Upper lobe of left lung (tissue), 6 donors: ENCODE measurements around the gene RAI1. TPM values are rescaled to one million over a fixed set of nuclear protein-coding genes. Genes with fewer than 3 reads are reported as not detected.

Source experiments
- ATAC-seq, 2 donors: fragments of 200-7000 bp; cut with Tn5 transposase; one replicate each; pipeline ENCODE4 v1.9.1; 2022; ENCODE audit warnings: mild to moderate bottlenecking in 2 of 2, moderate library complexity in 2 of 2; ENCODE audit not compliant: low FRiP score in 2 of 2
- DNase-seq, 2 donors: peaks; one replicate each; pipeline ENCODE4 v3.0.0-alpha.2; 2019 to 2020
- H3K27ac ChIP-seq, 4 donors: fragments of 200-600 bp; sonication (generic); one replicate each; pipeline ENCODE4 v1.5.1; 2016 to 2019
- H3K27me3 ChIP-seq, 4 donors: fragments of 200-600 bp; sonication (generic); one replicate each; pipeline ENCODE4 v1.5.1; 2017 to 2019
- H3K36me3 ChIP-seq, 4 donors: fragments of 200-600 bp; sonication (generic); one replicate each; pipeline ENCODE4 v1.5.1; 2016 to 2019
- H3K4me1 ChIP-seq, 4 donors: fragments of 200-600 bp; sonication (generic); one replicate each; pipeline ENCODE4 v1.5.1; 2018 to 2019
- H3K4me3 ChIP-seq, 4 donors: fragments of 200-600 bp; sonication (generic); one replicate each; pipeline ENCODE4 v1.5.1; 2017 to 2019; ENCODE audit warnings: mild to moderate bottlenecking in 2 of 4, moderate library complexity in 1 of 4
- H3K9me3 ChIP-seq, 4 donors: fragments of 200-600 bp; sonication (generic); one replicate each; pipeline ENCODE4 v1.5.1; 2018 to 2019
- EP300 ChIP-seq, 4 donors: sonication (generic); formaldehyde crosslinking; IDR thresholded peaks; one replicate each; pipeline ENCODE4 v1.5.1; 2017; ENCODE audit warnings: antibody characterized with exemption in 4 of 4, control low read depth in 2 of 4
- POLR2A ChIP-seq, 4 donors: fragments of 450-650 bp; IDR thresholded peaks; one replicate each; pipeline ENCODE4 v1.5.1; 2016 to 2017; ENCODE audit warnings: antibody characterized with exemption in 4 of 4, mild to moderate bottlenecking in 2 of 4
- POLR2AphosphoS5 ChIP-seq, 2 donors: sonication (generic); formaldehyde crosslinking; IDR thresholded peaks; one replicate each; pipeline ENCODE4 v1.5.1; 2017; ENCODE audit warnings: antibody characterized with exemption in 2 of 2
- WGBS, 2 donors: methylation state at CpG; one replicate each; pipeline ENCODE4 v1.1.5; 2017 to 2018; 5-methylcytosine and 5-hydroxymethylcytosine counted together
- total RNA-seq, 6 donors: library from RNA; depleted of rRNA in 4 of 6; stranded (reverse); fragments of >200 nt in 4 of 6; gene quantifications; one replicate each; pipeline versions ENCODE4 v1.1.0 to v1.2.1, GENCODE V29; 2016 to 2021
- TF ChIP-seq, protein P1 (sequence below), 6 experiments: fragments of 450-650 bp in 4 of 6; fragments of 200-600 bp in 2 of 6; sonication (generic) in 2 of 6; IDR thresholded peaks; one replicate each; pipeline ENCODE4 v1.5.1; 2016 to 2019; ENCODE audit warnings: antibody characterized with exemption in 6 of 6
- donor health status: DM: no; HTN: no; CAD: no; lungs with moderate emphysema.
- donor health status: DM: no; HTN: yes; CAD: no; lungs with severe emphysema.

RAI1 gene
- total RNA-seq, 6 donors from 2014 or later, result 33.8 to 76.6 (median 41.2) TPM

DNA sequence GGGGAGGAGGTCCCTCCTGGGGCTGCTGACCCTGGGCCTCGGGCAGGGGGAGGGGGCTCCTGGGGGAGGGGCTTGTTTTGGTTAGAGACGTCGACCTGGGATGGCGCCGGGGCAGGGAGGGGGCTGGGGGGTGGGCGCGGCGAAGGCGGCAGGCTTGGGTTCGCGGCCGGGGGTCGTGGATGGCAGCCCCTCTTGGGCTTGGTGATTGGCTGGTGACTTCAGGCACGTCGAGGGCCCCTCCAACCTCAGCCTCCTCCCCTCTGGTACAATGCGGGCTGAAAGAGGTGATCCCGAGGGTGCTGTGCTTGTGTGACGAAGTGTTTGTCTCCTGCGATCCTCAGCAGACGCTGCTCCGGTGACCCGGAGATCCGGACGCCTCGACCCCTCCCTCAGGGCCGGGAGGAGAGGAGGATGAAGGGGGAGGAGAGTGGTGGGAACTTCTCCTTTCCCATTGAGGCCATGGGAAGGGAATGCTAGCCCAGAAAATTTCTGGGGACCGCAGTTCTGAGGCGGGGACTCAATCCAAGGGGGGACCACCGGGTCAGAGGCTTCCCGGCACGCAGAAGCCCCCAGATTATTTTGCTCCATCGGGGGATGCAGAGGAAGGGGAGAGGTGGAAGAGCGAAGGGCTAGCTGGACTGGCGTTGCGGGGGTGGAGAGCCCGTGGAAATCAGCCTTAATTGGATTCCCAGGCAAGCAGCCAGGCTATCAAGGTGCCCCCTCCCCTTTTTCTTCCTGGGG is 43.9 kb downstream of the RAI1 start:
- Histone ChIP-seq H3K4me1 (peaks cover 32 to 60% (median 48%) of the 10 kb centered on the region in 4 donors), H3K9me3 (no peaks in the 10 kb centered on the region), H3K27me3 (peaks cover 0 to 3% (median 0%) of the 10 kb centered on the region in 4 donors), H3K27ac (peak overlapping the region in 3 of 4 donors; percentile 7 to 58 (median 13)), H3K36me3 (no peaks in the 10 kb centered on the region), H3K4me3 (peak overlapping the region; percentile 46 to 61 (median 51))
- TF ChIP-seq POLR2A (IDR thresholded peaks at IDR 0.05) (no peak), POLR2AphosphoS5 (IDR thresholded peaks at IDR 0.05) (no peak), EP300 (IDR thresholded peaks at IDR 0.05) (no peak)
- TF ChIP-seq, protein P1, sequence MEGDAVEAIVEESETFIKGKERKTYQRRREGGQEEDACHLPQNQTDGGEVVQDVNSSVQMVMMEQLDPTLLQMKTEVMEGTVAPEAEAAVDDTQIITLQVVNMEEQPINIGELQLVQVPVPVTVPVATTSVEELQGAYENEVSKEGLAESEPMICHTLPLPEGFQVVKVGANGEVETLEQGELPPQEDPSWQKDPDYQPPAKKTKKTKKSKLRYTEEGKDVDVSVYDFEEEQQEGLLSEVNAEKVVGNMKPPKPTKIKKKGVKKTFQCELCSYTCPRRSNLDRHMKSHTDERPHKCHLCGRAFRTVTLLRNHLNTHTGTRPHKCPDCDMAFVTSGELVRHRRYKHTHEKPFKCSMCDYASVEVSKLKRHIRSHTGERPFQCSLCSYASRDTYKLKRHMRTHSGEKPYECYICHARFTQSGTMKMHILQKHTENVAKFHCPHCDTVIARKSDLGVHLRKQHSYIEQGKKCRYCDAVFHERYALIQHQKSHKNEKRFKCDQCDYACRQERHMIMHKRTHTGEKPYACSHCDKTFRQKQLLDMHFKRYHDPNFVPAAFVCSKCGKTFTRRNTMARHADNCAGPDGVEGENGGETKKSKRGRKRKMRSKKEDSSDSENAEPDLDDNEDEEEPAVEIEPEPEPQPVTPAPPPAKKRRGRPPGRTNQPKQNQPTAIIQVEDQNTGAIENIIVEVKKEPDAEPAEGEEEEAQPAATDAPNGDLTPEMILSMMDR (IDR thresholded peaks at IDR 0.05), result no peak
- DNase-seq (no peak), ATAC-seq (no peak)
- 36 to 75% methylated on average over 10 to 36 of the region's 36 CpGs for WGBS, 2 donors

DNA sequence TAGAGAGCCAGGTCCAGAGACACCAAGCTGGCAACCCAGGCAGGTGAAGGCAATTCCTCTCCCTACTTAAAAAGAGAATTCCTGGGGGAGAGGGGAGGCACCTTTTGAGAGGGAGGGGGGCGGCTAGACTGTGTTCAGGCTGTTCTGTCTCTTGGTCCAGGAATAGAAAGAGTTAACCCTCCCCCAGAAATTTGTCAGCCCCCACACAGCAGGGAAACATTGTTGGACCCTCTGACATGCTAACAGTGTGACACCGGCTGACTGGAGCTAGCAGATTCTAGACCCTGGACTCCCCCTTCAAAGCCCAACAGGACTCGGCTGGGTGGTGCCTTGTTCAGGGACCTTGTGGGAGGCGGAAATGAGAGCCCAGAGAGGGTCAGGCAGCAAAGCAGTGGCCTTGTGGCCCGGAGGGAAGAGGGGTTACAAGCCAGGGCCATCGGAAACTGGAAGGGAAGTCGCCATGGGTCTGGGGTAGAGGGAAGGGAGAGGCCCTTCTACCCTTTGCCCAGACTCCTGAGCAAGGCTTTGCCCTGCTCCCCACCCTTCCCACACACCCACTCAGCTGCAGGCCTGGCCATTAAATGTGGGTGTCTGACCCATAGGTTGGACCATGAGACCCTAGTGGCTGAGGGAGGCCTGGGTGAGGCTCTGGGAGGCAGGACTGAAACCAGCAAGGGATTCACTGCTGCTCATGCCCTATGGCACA is 44.6 kb downstream of the RAI1 start:
- no peaks in the 10 kb centered on the region for H3K9me3 ChIP-seq
- no peak for ATAC-seq
- no peak overlapping the region for H3K4me3 ChIP-seq
- H3K27ac ChIP-seq, result peak overlapping the region in 3 of 4 donors; percentile 13 to 58 (median 15)
- peaks cover 28 to 60% (median 48%) of the 10 kb centered on the region in 4 donors for H3K4me1 ChIP-seq
- H3K36me3 ChIP-seq, result no peaks in the 10 kb centered on the region
- DNase-seq, result no peak
- 58 to 63% methylated on average over 5 to 7 of the region's 7 CpGs for WGBS, 2 donors
- TF ChIP-seq, protein P1 (IDR thresholded peaks at IDR 0.05), result no peak
- TF ChIP-seq POLR2AphosphoS5 (IDR thresholded peaks at IDR 0.05) (no peak), POLR2A (IDR thresholded peaks at IDR 0.05) (no peak), EP300 (IDR thresholded peaks at IDR 0.05) (no peak)
- peaks cover 0 to 3% (median 0%) of the 10 kb centered on the region in 4 donors for H3K27me3 ChIP-seq

DNA sequence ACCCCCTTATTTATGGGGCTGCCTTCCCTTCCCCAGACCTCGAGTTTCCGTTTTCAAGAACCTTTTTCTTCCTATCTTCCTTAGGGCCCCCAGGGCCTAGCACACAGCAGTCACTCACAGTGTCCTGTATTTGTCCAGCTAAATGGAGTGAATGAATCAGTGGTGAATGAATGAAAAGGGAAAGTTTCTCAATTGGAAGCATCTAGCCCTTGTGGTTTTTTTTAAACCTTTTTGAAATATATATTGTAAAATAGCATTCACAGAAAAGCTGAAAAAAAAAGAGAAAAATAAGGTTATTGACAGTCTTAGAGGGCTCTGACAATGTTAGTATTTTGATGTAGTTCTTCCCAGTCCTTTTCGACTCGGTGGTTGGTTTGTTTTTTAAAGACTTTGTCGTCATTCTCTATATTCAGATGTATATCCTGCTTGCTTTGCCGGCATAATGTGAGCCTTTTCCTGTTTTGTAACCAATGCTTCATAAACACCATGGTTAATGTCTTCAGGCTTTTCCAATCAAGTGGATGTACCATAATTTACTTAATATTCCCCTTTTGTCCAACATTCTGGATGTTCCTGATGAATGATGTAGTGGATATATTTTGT is 45.3 kb downstream of the RAI1 start:
- ATAC-seq (no peak), DNase-seq (no peak)
- no peaks in the 10 kb centered on the region for H3K9me3 ChIP-seq
- no peaks in the 10 kb centered on the region for H3K36me3 ChIP-seq
- WGBS, 2 donors, result 46 to 59% methylated on average over 6 of the region's 6 CpGs
- no peak for TF ChIP-seq EP300 (IDR thresholded peaks at IDR 0.05)
- TF ChIP-seq POLR2AphosphoS5 (IDR thresholded peaks at IDR 0.05), result no peak
- TF ChIP-seq, protein P1 (IDR thresholded peaks at IDR 0.05), result no peak
- H3K4me3 ChIP-seq, result no peak overlapping the region
- H3K4me1 ChIP-seq, result peaks cover 28 to 60% (median 48%) of the 10 kb centered on the region in 4 donors
- H3K27me3 ChIP-seq, result peaks cover 0 to 3% (median 0%) of the 10 kb centered on the region in 4 donors
- H3K27ac ChIP-seq, result peak overlapping the region in 2 of 4 donors; percentile 15 to 58

DNA sequence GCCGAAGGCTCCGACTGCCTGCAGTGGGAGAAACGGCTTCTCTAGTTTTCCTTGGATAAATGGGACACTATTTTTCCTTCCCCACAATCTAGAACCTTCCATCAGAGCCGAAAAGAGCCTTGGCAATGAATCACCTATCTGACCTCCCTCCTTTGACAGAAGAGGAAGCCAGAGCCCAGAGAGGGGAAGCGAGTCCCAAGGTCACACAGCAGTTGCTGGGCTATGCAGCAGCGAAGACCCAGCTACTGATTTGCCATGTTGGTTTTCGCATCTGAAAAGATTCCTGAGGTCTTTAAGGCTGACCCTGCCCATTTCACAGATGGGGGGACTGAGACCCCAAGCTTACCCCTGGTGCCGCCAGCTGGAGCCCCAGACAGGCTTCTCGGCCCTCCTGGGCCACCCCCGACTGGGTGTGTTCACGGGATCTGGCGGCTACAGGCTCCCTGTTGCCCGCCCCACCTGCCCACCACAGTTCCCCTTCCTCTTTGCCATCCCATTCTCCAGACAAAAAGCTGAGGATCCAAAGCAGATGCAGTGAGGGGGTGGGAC is 45.9 kb downstream of the RAI1 start:
- Histone ChIP-seq H3K4me1 (peaks cover 28 to 56% (median 43%) of the 10 kb centered on the region in 4 donors), H3K4me3 (no peak overlapping the region), H3K27ac (no peak overlapping the region), H3K9me3 (no peaks in the 10 kb centered on the region), H3K27me3 (peaks cover 0 to 3% (median 0%) of the 10 kb centered on the region in 4 donors), H3K36me3 (no peaks in the 10 kb centered on the region)
- WGBS, 2 donors, result 89 to 92% methylated on average over 8 to 13 of the region's 13 CpGs
- DNase-seq (no peak), ATAC-seq (no peak)
- TF ChIP-seq EP300 (IDR thresholded peaks at IDR 0.05), result no peak
- no peak for TF ChIP-seq POLR2AphosphoS5 (IDR thresholded peaks at IDR 0.05)
- TF ChIP-seq, protein P1 (IDR thresholded peaks at IDR 0.05), result no peak
- TF ChIP-seq POLR2A (IDR thresholded peaks at IDR 0.05), result no peak
